HK-2 (cell line): ENCODE data around the gene DACT3.

Experiments
- DNase-seq: peaks from one replicate; pipeline ENCODE4 v3.0.0-alpha.2; 2018; ENCODE audit not compliant: unreplicated experiment

Gene DACT3

DNA sequence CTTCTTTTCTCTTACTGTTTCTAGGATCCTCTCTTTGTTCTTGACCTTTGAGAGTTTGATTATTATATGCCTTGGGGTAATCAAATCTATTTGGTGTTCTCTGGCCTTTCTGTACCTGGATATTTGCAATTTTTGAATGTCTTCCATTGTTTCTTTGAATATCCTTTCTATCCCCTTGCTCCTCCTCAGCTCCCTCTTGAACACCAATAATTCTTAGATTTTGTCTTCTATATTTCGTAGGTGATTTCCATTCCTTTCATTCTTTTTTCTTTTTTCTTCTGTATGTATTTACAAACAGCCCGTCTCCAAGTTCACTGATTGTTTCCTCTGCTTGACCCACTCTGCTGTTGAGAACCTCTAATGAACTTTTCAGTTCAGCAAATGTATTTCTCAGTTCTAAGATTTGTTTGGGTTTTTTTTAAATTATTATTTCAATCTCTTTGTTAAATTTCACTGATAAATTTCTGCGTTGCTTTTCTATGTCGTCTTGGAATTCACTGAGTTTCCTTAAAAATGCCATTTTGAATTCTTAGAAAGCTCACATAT is 62.5 kb downstream of the DACT3 start:
- no peak for DNase-seq
